GM21576 (cell line): ENCODE measurements around the gene KLHL22.
"Not testable (repeated sequence)": the region's sequence is repeated elsewhere in the genome, so short reads cannot be mapped to it uniquely, and the experiment has no call there.

Experiments
- ATAC-seq: cut with Tn5 transposase; IDR thresholded peaks from one replicate; pipeline ENCODE4 v1.9.1; 2021; ENCODE audit warnings: mild to moderate bottlenecking, moderate library complexity; ENCODE audit not compliant: unreplicated experiment

KLHL22 gene

GRCh38 chr22:20404881-20405280, 90.7 kb downstream of the KLHL22 start:
- no peak for ATAC-seq

GRCh38 chr22:20403779-20404140, 91.8 kb downstream of the KLHL22 start:
- ATAC-seq, result no peak

GRCh38 chr22:20402960-20403778, 92.4 kb downstream of the KLHL22 start:
- no peak for ATAC-seq

- ATAC-seq, result no peak
Measured at GRCh38 chr22:20401376-20402014, 94.1 kb downstream of the KLHL22 start.

- no peak for ATAC-seq
Measured at GRCh38 chr22:20400606-20401375, 94.8 kb downstream of the KLHL22 start.

GRCh38 chr22:20399866-20400605, 95.6 kb downstream of the KLHL22 start:
- no peak for ATAC-seq

- ATAC-seq, result no peak
Measured at GRCh38 chr22:20398420-20398819, 97.2 kb downstream of the KLHL22 start.

- no peak for ATAC-seq
Measured at GRCh38 chr22:20397498-20397897, 98.1 kb downstream of the KLHL22 start.

- no peak for ATAC-seq
Measured at GRCh38 chr22:20396639-20397038, 99.0 kb downstream of the KLHL22 start.

GRCh38 chr22:20395907-20396287, 99.7 kb downstream of the KLHL22 start:
- ATAC-seq, result no peak

GRCh38 chr22:20395181-20395906, 100.3 kb downstream of the KLHL22 start:
- no peak for ATAC-seq

GRCh38 chr22:20393705-20394476, 101.7 kb downstream of the KLHL22 start, which contains the start of gene ZNF74:
Gene ZNF74, plus strand, starts transcription at chr22:20394151. Its CDS starts 478 bp downstream, at chr22:20394629.
- ATAC-seq, result no peak

GRCh38 chr22:20392983-20393704, 102.5 kb downstream of the KLHL22 start:
- no peak for ATAC-seq

- ATAC-seq, result not testable (repeated sequence)
Measured at GRCh38 chr22:20392365-20392881, 103.2 kb downstream of the KLHL22 start.
